HG03095 (cell line): Measurements from ENCODE around the gene CLEC16A.
"Not testable (repeated sequence)": the region's sequence is repeated elsewhere in the genome, so short reads cannot be mapped to it uniquely, and the experiment has no call there.

Experiments
- ATAC-seq: cut with Tn5 transposase; IDR thresholded peaks from one replicate; pipeline ENCODE4 v1.9.1; 2021; ENCODE audit warnings: moderate library complexity; ENCODE audit not compliant: unreplicated experiment

The CLEC16A gene

GRCh38 chr16:10964891-10965326 is 20.5 kb downstream of the CLEC16A start:
- peak; percentile 40 for ATAC-seq

GRCh38 chr16:10965440-10966061 is 21.2 kb downstream of the CLEC16A start:
- peak; percentile 56 for ATAC-seq

GRCh38 chr16:10966129-10966528 is 21.8 kb downstream of the CLEC16A start:
- ATAC-seq: no peak

GRCh38 chr16:10966559-10966958 is 22.2 kb downstream of the CLEC16A start:
- ATAC-seq: not testable (repeated sequence)

DNA sequence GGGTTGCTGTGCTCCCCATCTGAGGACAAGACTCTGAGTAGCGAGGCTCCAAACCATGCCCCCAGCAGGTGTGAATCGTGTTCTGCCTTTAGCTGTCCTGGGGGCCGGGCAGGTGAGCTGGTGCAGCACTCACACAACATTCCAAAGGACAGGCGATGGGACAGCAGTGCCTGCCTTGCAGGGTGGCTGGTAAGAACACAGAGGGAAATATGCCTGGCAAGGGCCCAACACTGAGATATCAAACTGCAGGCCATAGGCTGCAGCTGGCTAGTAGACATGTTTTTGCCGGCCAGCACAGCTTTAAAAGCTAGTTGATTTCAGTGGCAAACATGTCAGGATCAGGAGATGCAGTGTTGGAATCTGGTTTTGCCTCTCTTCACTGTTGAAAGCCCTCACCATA is 23.6 kb downstream of the CLEC16A start:
- ATAC-seq: no peak

DNA sequence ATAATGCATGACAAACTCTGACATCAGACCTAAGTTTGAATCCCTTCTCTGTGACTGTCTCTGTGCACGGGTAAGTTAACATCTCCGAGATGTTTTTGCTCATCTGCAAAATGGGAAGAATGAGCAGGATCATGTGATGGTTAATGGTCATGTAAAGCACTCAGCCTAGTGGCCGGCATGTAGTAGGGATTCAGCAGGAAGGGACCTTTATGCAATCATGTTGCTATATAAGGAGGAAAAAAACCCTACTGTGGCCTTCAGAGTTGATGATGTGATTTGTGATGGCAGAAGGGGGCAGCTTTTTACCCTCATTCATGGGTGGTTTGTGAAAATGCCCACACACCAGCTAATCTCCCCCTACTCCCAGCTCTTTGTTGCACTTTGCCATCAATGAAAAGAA is 24.1 kb downstream of the CLEC16A start:
- ATAC-seq: no peak

DNA sequence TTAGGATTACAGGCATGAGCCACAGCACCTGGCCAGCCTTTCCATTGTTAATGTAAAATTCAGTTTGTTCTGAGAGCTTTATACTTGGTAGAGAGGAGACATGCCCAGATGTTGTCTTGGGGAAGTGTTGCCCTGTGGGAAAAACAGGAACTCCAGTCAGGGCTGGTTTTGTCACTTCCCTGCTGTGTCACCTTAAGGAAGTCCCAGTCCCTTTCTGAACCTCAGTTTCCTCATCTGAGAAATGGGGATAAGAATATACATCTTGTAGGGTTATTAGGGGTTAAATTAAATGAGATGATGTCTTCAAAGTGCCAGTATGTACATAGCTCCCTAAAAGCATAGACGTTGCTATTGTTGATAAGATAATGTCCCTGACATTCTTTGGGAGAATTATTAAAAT is 25.3 kb downstream of the CLEC16A start:
- no peak for ATAC-seq

- ATAC-seq: no peak
Observed at GRCh38 chr16:10970065-10970464, 25.7 kb downstream of the CLEC16A start.

DNA sequence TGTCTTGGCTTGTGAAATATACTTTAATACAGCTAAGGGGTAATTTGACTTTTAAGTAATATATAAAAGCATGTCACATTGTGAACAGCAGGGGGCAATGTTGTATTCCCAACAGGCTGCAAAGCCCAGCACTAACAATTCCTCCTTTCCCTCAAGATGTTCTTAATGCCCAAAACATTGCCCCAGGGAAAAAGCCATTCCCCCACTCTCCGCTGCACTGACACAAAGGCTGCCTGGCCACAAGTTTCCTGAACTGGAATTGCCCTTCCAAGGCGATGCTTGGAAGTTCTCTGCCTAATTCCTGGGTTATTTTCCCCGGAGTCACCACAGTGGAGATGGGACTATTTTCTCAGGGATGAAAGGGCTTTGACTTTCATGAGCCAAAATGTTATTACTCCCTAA is 27.2 kb downstream of the CLEC16A start:
- ATAC-seq: no peak

DNA sequence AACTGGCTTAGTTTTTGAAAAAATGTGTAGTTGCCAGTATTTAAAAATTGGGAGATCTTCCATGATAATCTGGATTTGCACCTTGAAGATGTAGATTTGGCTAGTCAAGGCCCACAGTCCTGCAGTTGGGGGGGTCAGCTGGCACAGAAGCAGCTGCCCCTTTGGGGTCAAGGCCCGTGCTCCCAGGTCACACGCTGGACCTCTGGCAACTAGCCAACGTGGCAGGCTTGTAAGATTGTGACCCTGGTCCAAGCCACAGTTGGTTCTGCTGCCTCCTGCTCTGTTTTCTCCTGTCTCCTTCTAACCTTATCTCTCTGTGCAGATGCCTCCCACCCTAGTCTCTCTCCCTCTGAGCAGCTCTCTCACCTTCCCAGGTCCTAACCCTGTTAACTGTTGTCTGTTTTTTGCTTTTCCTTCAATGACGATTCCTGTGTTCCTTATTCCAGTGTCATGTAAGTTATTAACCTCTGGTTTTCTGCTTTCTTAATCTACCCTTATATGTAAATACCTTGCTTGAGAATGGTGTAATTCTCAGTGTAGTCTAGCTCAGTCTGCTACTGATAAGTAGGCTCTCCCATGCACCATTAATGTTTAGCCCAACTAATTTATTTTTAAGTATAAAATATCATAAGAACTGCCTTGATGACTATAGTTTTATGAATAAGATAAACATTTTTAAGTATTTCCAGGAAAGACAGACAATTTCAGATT is 27.9 kb downstream of the CLEC16A start:
- ATAC-seq: no peak

DNA sequence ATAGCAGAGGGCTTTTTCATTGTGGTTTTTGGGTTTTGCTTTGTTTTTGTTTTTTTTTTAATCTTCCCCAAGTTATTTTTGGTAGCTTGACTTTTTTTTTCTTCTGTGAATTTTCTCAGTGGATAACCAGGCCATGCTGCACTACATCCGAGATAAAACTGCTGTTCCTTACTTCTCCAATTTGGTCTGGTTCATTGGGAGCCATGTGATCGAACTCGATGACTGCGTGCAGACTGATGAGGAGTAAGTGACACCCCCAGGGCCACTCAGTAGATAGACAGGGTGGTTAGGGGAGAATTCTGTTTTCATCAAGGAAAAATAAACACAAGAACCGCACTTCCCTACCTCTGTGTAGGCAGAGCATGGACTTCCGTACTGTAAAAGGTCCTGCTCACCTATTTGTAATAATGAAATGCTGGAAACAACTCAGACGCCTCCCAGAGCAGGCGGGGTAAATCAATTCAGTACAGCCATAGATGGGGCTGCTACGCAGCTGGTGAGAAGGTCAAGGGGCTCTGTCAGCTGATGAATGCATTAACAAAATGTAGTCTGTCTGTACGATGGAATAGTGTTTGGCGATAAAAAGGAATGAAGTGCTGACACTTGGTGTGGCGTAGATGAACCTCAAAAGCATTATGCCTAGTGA is 28.6 kb downstream of the CLEC16A start:
- ATAC-seq: no peak

GRCh38 chr16:10976634-10977033 is 32.3 kb downstream of the CLEC16A start:
- no peak for ATAC-seq

DNA sequence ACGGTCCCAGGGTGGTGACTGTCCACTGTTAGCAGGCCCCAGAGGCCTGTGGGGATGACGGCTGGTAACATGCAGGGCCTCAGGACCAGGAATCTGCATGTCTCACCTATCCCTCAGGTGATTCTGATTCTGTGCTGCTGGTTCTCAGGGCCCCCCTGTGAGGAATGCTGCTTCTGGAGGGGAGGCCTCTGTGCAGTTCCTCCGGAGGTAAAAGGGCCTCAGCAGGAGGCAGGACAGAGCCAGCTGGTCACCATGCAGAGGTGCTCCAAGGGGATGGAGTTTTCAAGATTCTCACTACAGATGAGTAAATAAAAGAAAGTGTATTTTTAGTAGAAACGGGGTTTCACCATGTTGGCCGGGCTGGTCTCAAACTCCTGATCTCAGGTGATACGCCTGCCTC is 33.8 kb downstream of the CLEC16A start:
- ATAC-seq: no peak

GRCh38 chr16:10978871-10979446 is 34.6 kb downstream of the CLEC16A start:
- no peak for ATAC-seq

GRCh38 chr16:10979717-10980601 is 35.6 kb downstream of the CLEC16A start:
- ATAC-seq: no peak

DNA sequence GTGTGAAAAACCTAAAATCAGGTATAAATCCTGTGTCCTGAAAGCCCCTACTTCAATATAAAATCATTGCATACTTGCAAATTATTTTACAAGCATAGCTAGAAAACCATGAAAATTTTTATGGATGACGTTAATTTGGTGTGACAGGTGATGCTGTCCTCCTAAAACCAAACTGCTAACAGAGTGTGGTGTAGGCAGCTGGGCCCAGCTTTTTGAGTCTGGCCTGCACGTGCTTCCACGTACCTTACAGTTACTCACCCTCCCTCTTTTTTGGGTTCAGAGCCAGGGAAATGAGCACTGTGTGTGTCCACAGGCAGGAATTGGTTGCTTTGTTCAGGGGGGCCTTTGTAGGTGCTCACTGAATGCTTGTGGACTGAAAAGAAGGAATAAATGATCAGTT is 36.4 kb downstream of the CLEC16A start:
- ATAC-seq: no peak

- peak; percentile 40 for ATAC-seq
Observed at GRCh38 chr16:10981697-10982216, 37.4 kb downstream of the CLEC16A start.

- no peak for ATAC-seq
Observed at GRCh38 chr16:10982465-10983150, 38.2 kb downstream of the CLEC16A start.

DNA sequence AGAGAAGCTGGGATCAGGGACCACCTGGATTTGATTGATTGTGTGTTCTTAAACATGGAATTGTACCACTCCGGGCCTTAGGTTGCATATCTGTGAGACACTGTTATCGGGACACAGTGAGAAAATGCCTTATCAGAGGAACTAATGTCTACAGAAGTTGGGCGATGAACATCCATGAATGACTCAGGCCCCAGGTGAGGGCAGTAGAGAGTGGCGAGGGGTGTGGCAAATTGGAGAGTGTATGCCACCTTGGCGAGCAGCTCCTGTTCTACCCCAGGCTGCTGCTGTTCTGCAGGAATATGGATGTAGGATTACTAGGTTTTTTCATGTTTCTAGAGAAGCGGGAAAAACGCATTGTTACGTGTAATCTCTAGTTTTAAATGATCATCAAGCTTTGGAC is 38.8 kb downstream of the CLEC16A start:
- no peak for ATAC-seq

DNA sequence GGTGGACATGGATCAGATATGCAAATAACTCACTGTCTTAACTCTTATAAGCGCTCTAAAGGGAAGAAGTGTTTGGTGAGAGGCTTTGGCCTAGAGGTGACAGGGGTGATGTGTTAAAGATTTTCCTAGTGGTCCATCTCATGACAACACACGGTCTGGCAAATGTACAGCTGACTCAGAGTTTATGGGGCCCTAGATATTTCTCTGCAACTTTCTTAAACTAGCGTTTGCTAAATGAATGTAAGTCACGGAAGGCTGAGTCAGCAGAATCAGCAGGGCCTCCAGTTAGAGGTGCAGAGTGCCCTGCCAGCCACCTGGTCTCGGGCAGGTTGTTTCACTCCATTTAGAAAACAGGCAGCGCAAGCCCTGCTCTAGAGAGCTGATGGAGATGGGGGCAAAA is 40.1 kb downstream of the CLEC16A start:
- no peak for ATAC-seq
